CD4-positive, alpha-beta T cell treated with Interleukin-4 for 4 hours (primary cell): Measurements from ENCODE around the gene ODF2L.
"Not testable (repeated sequence)": the region's sequence is repeated elsewhere in the genome, so short reads cannot be mapped to it uniquely, and the experiment has no call there.

Source experiments
- DNase-seq: peaks from one replicate; pipeline ENCODE4 v3.0.0-alpha.2; 2020

Gene ODF2L

GRCh38 chr1:86387916-86388627 lies 8.1 kb downstream of the ODF2L start:
- DNase-seq: no peak

DNA sequence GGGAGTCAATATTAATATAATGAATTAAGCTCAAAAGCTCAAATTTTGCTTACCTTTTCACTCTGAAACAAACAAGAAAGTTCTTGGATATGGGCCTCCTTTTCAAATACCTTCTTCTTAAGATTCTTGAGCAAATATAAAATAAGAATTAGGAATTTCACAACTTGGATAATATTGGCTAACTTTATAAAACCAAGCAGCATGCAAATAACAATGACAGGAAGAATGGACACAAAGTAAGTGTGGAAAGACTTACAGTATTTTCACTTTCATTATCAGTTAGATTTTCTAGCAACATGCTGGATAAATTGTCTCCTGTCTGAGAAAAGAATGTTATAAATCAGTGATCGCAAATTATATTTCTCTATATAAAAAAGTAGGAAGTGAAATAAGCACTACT lies 13.2 kb downstream of the ODF2L start:
- no peak for DNase-seq

DNA sequence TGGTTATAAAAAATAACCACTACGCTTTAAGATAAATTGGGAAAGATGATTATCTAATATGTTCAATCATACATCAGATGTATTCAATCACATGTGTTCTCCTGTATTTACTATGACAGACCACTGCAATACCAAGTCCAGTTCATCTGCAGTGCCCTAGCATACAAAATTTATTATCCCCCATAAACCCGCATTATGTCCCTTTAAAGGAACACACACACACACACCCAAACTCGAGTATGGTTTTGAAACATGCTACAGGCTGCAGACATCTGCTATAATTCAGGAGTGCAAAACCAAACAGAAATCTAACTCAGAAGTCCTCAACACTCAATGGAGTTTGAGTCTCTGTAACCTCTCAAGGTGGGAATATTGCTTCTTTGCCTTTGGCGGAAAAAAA lies 14.9 kb downstream of the ODF2L start:
- DNase-seq: no peak

DNA sequence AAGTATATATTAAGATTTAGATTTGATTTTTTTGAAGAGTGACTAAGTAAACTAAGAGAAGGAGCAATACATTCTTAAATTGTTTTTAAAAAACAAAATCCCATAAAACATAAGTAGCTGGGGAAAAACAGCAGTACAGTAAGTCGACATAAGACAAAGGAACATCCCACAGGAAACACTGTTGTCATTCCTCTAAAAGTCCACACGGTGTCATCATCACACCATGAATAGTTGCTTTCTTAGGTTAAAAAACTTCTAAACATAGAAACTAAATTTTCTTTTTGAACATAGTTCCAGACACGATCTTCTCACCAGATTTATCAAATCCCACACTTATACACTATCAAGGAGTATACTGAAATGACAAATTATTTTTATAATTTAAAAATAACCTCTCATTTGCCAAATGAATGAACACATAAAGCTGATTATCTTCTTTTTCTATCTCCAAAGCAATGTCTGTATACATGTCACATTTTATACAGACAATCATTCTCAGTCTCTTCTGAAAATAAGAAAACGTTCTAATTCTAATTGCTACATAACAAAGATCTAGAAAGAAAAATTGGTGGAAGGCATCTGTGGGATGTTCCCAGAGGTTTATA lies 15.8 kb downstream of the ODF2L start:
- peak; percentile 62 for DNase-seq

- DNase-seq: no peak
Observed at GRCh38 chr1:86378813-86379212, 17.3 kb downstream of the ODF2L start.

DNA sequence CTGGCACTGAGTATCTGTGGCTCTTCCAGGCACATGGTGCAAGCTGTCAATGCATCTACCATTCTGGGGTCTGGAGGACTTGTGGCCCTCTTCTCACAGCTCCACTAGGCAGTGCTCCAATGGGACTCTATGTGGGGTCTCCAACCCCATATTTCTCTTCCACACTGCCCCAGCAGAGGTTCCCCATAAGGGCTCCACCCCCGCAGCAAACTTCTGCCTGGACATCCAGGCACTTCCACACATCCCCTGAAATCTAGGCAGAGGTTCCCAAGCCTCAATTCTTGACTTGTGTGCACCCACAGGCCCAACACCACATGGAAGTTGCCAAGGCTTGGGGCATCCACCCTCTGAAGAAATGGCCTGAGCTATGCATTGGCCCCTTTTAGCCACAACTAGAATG lies 18.8 kb downstream of the ODF2L start:
- DNase-seq: no peak

GRCh38 chr1:86375688-86376087 lies 20.4 kb downstream of the ODF2L start:
- no peak for DNase-seq

GRCh38 chr1:86370601-86371022 lies 25.5 kb downstream of the ODF2L start:
- no peak for DNase-seq

DNA sequence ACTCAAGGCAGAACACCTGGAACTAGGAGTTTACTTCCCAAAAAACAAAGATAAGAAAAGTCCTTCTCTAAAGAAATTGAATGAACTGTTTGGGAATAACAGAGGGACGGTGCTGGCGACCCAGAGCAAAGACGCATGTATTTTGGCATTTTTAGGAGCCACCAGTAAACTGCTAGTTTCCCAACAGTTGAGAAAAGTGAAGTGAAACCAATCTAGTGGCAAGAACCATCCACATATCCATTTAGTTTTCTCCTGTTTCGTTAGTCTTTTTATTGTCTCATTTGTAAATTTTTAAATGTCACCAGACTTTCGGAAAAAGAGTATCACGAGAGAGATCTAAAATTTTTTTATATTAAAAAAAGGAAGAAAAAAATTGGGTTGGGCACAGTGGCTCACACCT lies 30.2 kb downstream of the ODF2L start:
- DNase-seq: no peak

DNA sequence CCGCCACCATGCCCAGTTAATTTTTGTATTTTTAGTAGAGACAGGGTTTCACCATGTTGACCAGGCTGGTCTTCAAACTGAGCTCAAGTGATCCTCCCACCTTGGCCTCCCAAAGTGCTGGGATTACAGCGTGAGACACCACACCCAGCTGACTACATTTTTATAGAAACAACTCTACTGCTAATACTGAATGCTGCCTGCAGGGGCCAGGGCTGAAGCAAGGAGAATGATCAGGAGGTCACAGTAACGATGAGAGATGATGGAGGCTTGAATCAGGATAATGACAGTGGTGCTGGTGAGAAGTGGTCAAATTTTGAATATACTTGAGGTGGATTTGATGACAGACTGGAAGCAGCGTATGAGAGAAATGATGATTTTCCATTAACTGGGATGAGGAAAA lies 33.3 kb downstream of the ODF2L start:
- no peak for DNase-seq

GRCh38 chr1:86357796-86358195 lies 38.3 kb downstream of the ODF2L start:
- DNase-seq: no peak

DNA sequence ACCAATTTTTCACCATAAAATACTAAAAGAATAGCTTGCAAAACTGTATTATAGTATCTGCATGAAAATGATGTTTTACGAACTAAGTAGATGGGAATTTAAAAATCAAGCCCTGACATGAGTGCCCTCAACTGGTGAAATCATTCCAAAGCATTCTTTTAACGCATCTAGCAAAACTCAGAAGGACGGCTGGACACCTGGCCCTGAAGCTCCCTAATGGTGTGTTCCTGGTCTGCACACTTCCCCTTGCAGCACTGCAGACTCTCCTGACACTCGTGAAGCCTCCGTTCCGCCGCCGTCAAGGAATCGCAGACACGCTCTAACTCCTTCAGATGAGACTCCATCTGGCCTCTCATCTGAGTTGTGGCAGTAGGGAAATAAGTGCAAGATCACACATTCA lies 39.9 kb downstream of the ODF2L start:
- no peak for DNase-seq

- no peak for DNase-seq
Observed at GRCh38 chr1:86352086-86352485, 44.0 kb downstream of the ODF2L start.

GRCh38 chr1:86350230-86350629 lies 45.9 kb downstream of the ODF2L start:
- DNase-seq: not testable (repeated sequence)

DNA sequence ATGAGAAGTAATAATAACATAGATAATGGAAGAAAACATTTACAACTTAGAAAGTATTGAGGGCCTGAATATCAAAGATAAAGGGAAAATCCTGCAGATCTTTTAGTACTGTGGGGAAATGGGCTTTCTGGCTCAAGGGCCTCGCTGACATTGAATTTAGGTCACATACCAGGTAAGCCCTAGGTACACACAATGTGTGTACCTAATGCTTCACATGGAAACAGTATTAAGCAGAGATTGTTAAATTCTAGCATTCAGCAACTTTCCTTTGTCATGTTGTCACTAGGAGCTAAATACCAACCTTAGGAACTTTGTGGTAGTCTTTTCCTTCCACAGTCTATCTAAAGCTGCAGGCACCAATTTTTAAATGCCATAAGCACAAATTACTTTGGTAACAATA lies 49.7 kb downstream of the ODF2L start:
- no peak for DNase-seq

DNA sequence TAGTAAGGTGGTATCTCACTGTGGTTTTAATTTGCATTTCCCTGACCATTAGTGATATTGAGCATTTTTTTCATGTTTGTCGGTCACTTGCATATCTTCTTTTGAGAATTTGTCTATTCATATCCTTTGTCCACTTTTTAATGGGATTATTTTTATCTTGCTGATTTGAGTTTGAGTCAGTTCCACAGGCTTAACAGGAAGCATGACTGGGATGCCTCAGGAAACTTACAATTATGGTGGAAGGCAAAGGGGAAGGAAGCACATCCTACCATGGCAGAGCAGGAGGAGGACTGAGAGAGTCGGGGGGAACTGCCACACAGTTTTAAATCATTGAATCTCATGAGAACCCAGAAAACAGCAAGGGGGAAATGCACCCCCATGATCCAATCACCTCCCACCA lies 51.1 kb downstream of the ODF2L start:
- DNase-seq: no peak

- no peak for DNase-seq
Observed at GRCh38 chr1:86339906-86340305, 56.2 kb downstream of the ODF2L start.

DNA sequence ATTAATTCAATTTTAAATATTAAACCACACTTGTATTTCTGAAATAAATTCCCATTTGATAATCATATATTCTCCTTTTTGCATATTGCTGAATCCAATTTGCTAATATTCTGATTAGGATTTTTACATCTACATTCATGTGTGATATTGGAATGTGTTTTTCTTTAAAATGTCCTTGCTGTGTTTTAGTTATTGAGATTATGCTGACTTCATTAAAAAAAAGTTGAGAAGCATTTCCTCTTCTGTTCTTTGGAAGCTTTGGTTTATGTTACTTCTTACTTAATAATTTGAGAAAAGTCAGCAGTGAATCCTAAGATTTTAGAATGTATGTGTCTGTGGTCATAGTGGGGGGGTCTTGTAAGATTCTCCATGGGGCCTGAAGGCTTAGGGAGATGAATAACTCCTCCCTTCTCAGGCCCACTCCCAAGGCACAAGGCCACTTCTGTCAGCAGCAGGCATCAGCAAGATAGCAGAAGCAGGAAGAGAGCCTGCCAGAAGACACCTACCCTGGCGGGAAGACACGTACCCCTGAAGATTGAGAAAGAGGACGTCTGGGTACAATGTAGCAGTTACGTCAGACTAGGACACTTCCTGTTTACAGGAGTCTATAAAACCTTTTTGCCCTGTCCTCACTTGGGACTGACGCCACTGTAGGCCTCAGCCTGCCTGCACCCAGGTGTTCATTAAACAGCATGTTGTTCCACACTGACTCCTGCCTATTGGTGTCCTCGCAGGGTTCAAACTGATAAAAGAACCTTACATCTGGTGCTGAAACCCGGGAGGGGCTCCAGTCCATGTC lies 56.9 kb downstream of the ODF2L start:
- no peak for DNase-seq

- no peak for DNase-seq
Observed at GRCh38 chr1:86335916-86336315, 60.2 kb downstream of the ODF2L start.

DNA sequence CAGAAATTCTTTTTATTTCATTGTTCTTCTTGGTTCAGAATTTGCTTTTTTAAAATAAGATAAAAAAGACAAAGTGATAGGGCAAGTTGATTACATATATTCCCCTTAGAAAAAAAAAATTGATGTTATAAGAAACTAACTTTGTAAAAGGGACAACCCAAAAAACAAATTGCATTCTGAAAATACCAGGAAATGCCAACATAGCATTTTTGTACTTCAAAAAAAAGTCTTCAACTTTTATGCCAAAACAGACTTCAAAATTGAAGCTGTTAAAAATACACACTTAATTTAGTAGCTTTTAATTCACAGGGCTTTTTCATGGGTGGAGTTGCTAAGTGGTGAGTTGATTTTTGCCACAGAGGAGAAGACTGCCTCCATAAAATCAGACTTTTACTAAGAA lies 70.9 kb downstream of the ODF2L start:
- DNase-seq: no peak

DNA sequence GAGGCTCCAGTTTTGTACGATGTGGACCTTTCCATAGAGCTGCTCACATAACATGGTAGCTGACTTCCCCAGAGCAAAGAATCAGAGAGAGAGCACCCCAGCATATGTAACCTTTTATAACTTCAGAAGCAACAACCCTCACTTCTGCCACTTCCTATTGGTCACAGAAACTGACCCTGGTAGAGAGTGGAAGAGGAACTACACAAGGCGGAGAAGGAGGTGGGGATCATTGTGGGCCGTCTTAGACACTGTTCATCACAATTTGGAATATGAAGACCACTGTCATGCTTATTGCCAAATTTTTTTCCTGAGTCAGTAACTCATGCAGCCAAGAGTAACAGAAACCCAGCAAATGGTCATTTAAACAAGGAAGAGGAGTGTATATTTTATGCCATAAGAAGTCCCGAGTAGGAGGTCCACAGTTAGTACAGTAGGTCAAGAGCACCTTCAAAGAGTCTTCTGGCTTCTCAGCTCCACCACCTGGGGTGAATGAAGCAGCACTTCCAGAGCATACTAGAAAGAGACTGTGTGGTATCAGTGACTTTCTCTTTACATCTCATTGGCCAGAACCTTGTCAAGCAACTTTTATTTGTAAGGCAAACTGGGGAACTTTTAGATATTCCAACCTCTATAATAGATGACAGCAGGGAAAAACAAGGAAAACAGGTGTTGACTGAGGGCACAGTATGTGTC lies 71.8 kb downstream of the ODF2L start:
- DNase-seq: no peak

- DNase-seq: no peak
Observed at GRCh38 chr1:86322241-86322640, 73.9 kb downstream of the ODF2L start.

- no peak for DNase-seq
Observed at GRCh38 chr1:86318436-86318835, 77.7 kb downstream of the ODF2L start.

GRCh38 chr1:86317926-86318325 lies 78.2 kb downstream of the ODF2L start:
- no peak for DNase-seq
